HEK293T (cell line): Measurements from ENCODE around the gene MIPOL1.
"Not testable (repeated sequence)": the region's sequence is repeated elsewhere in the genome, so short reads cannot be mapped to it uniquely, and the experiment has no call there.

Experiments used
- CTCF ChIA-PET: fragments of 350-600 bp; formaldehyde crosslinking; extraction: SDS; loops from one replicate; lab custom pipeline; 2021; ENCODE audit warnings: antibody characterized with exemption, inconsistent platforms; lab: Yijun Ruan, JAX
- POLR2A ChIA-PET: fragments of 350-600 bp; formaldehyde crosslinking; extraction: SDS; loops from one replicate; lab custom pipeline; 2020; ENCODE audit warnings: antibody characterized with exemption, inconsistent platforms; lab: Yijun Ruan, JAX
- DNase-seq: peaks from one replicate; pipeline ENCODE4 v3.0.0; 2012; ENCODE audit warnings: mixed read lengths; ENCODE audit errors: extremely low spot score
- ARNT ChIP-seq: fragments of 450-650 bp; IDR thresholded peaks from 2 replicates; pipeline ENCODE4 v1.6.1; 2017; ENCODE audit warnings: mild to moderate bottlenecking
- BHLHE40 ChIP-seq: fragments of 450-650 bp; IDR thresholded peaks from 2 replicates; pipeline ENCODE4 v1.6.1; 2016; ENCODE audit warnings: mild to moderate bottlenecking, moderate library complexity, borderline replicate concordance
- CTBP1 ChIP-seq: fragments of 450-650 bp; IDR thresholded peaks from 2 replicates; pipeline ENCODE4 v1.6.1; 2016; ENCODE audit warnings: borderline replicate concordance
- ELF4 ChIP-seq: fragments of 450-650 bp; IDR thresholded peaks from 2 replicates; pipeline ENCODE4 v1.6.1; 2017; ENCODE audit warnings: antibody characterized with exemption
- FOXA1 ChIP-seq: fragments of 450-650 bp; IDR thresholded peaks from 2 replicates; pipeline ENCODE4 v1.6.1; 2016; ENCODE audit warnings: mild to moderate bottlenecking
- FOXK2 ChIP-seq: fragments of 450-650 bp; IDR thresholded peaks from 2 replicates; pipeline ENCODE4 v1.6.1; 2016; ENCODE audit warnings: mild to moderate bottlenecking
- FOXM1 ChIP-seq: fragments of 450-650 bp; IDR thresholded peaks from 2 replicates; pipeline ENCODE4 v1.6.1; 2017; ENCODE audit warnings: mild to moderate bottlenecking, borderline replicate concordance
- HDGF ChIP-seq: fragments of 450-650 bp; IDR thresholded peaks from 2 replicates; pipeline ENCODE4 v1.6.1; 2017; ENCODE audit warnings: antibody characterized with exemption, borderline replicate concordance
- L3MBTL2 ChIP-seq: fragments of 450-650 bp; conservative IDR thresholded peaks from 2 replicates; pipeline ENCODE4 v1.6.1; 2016; ENCODE audit warnings: mild to moderate bottlenecking
- LEF1 ChIP-seq: fragments of 450-650 bp; IDR thresholded peaks from 2 replicates; pipeline ENCODE4 v1.6.1; 2017; ENCODE audit warnings: mild to moderate bottlenecking, borderline replicate concordance
- NFRKB ChIP-seq: fragments of 450-650 bp; IDR thresholded peaks from 2 replicates; pipeline ENCODE4 v1.6.1; 2016; ENCODE audit warnings: mild to moderate bottlenecking, moderate library complexity
- PKNOX1 ChIP-seq: fragments of 450-650 bp; IDR thresholded peaks from 2 replicates; pipeline ENCODE4 v1.6.1; 2016
- SP1 ChIP-seq: fragments of 450-650 bp; IDR thresholded peaks from 2 replicates; pipeline ENCODE4 v1.6.1; 2017
- SUZ12 ChIP-seq: fragments of 450-650 bp; IDR thresholded peaks from 2 replicates; pipeline ENCODE4 v1.6.1; 2016; ENCODE audit warnings: mild to moderate bottlenecking
- TARDBP ChIP-seq: fragments of 450-650 bp; IDR thresholded peaks from 2 replicates; pipeline ENCODE4 v1.6.1; 2016
- ZNF384 ChIP-seq: fragments of 450-650 bp; IDR thresholded peaks from 2 replicates; pipeline ENCODE4 v1.6.1; 2016

Gene MIPOL1

GRCh38 chr14:37553935-37554550 is 356.3 kb downstream of the MIPOL1 start:
- ChIA-PET POLR2A (no interaction called here), CTCF (no interaction called here)
- DNase-seq = no peak
- TF ChIP-seq FOXM1 (no peak), FOXA1 (no peak), NFRKB (no peak), ELF4 (no peak), HDGF (no peak), ZNF384 (no peak), SUZ12 (no peak), LEF1 (no peak), PKNOX1 (no peak), BHLHE40 (no peak)

- POLR2A ChIA-PET, DNase-seq, CTCF ChIA-PET: not testable (repeated sequence)
Observed at GRCh38 chr14:37555596-37555995, 357.9 kb downstream of the MIPOL1 start.

- DNase-seq = no peak
- ChIA-PET CTCF (no interaction called here), POLR2A (no interaction called here)
- TF ChIP-seq SP1 = no peak
- TF ChIP-seq ELF4 = no peak
- no peak for TF ChIP-seq NFRKB
- TF ChIP-seq HDGF = no peak
- no peak for TF ChIP-seq CTBP1
- TF ChIP-seq FOXK2 = no peak
- TF ChIP-seq BHLHE40 = no peak
- TF ChIP-seq ZNF384 = no peak
- no peak for TF ChIP-seq PKNOX1
- no peak for TF ChIP-seq SUZ12
- no peak for TF ChIP-seq TARDBP
- TF ChIP-seq LEF1 = no peak
Observed at GRCh38 chr14:37558740-37559139, 361.0 kb downstream of the MIPOL1 start.

GRCh38 chr14:37559386-37559785 is 361.6 kb downstream of the MIPOL1 start:
- POLR2A ChIA-PET = no interaction called here
- CTCF ChIA-PET = no interaction called here
- TF ChIP-seq BHLHE40 (no peak), FOXA1 (no peak), FOXK2 (no peak), CTBP1 (no peak), HDGF (no peak), ZNF384 (no peak), ELF4 (no peak), PKNOX1 (no peak), LEF1 (no peak), ARNT (no peak), SUZ12 (no peak), FOXM1 (no peak)
- no peak for DNase-seq

- TF ChIP-seq FOXK2 (no peak), PKNOX1 (no peak), SUZ12 (no peak), ARNT (no peak), CTBP1 (no peak), FOXA1 (no peak), TARDBP (no peak), ELF4 (no peak), NFRKB (no peak), ZNF384 (no peak), HDGF (no peak), BHLHE40 (no peak), FOXM1 (no peak), SP1 (no peak), L3MBTL2 (no peak)
- no peak for DNase-seq
- ChIA-PET CTCF (interaction anchor here (1.0 kb wide), 1 partner anchor 340 kb away, joined by 5 read pairs; no protein-coding TSS in a partner anchor), POLR2A (no interaction called here)
Observed at GRCh38 chr14:37563189-37563588, 365.5 kb downstream of the MIPOL1 start.

- TF ChIP-seq PKNOX1 (no peak), LEF1 (no peak), CTBP1 (no peak), FOXM1 (no peak), ARNT (no peak), FOXK2 (no peak), SP1 (no peak), NFRKB (no peak), FOXA1 (no peak), ELF4 (no peak), HDGF (no peak), ZNF384 (no peak), SUZ12 (no peak), TARDBP (no peak), BHLHE40 (no peak), L3MBTL2 (no peak)
- DNase-seq = no peak
- ChIA-PET CTCF (no interaction called here), POLR2A (no interaction called here)
Observed at GRCh38 chr14:37565550-37565949, 367.8 kb downstream of the MIPOL1 start.
